OCI-LY1 (cell line): ENCODE measurements around the gene TOP1.

Experiments used
- H2AFZ ChIP-seq: fragments of 200-600 bp; sonication (generic), shearing (Covaris generic); 2 replicates; pipeline ENCODE4 v1.6.0; 2014; ENCODE audit warnings: antibody characterized with exemption, mild to moderate bottlenecking, low read length
- H3F3A ChIP-seq: fragments of 200-600 bp; sonication (generic), shearing (Covaris generic); 2 replicates; pipeline ENCODE4 v1.6.0; 2014; ENCODE audit warnings: mild to moderate bottlenecking, antibody characterized with exemption, low read length, moderate library complexity; ENCODE audit not compliant: insufficient read depth
- H3K27ac ChIP-seq: fragments of 200-600 bp; sonication (generic); 2 replicates; pipeline ENCODE4 v1.5.1; 2014; ENCODE audit warnings: low read length, mixed run types, mild to moderate bottlenecking, low read depth; ENCODE audit not compliant: poor library complexity, severe bottlenecking
- H3K27me3 ChIP-seq: fragments of 200-600 bp; sonication (generic); 2 replicates; pipeline ENCODE4 v1.6.0; 2014; ENCODE audit warnings: antibody characterized with exemption, mild to moderate bottlenecking, low read length, moderate library complexity; ENCODE audit not compliant: insufficient read depth
- H3K36me3 ChIP-seq: fragments of 200-600 bp; sonication (generic); 2 replicates; pipeline ENCODE4 v1.6.1; 2014; ENCODE audit warnings: mild to moderate bottlenecking, antibody characterized with exemption, low read length, moderate library complexity, mixed read lengths; ENCODE audit not compliant: insufficient read depth
- H3K4me1 ChIP-seq: fragments of 200-600 bp; sonication (generic); 2 replicates; pipeline ENCODE4 v1.5.1; 2014; ENCODE audit warnings: mild to moderate bottlenecking, low read length, moderate library complexity; ENCODE audit not compliant: insufficient read depth, severe bottlenecking
- H3K4me2 ChIP-seq: fragments of 200-600 bp; sonication (generic), shearing (Covaris generic); 2 replicates; pipeline ENCODE4 v1.6.1; 2014; ENCODE audit warnings: low read length
- H3K4me3 ChIP-seq: fragments of 200-600 bp; sonication (generic); 2 replicates; pipeline ENCODE4 v1.5.1; 2014; ENCODE audit warnings: low read length, low read depth, mild to moderate bottlenecking, mixed read lengths; ENCODE audit not compliant: poor library complexity, severe bottlenecking
- H3K79me2 ChIP-seq: fragments of 200-600 bp; shearing (Covaris generic); 2 replicates; pipeline ENCODE4 v1.6.1; 2016; ENCODE audit warnings: mixed run types, low read length, mixed read lengths; ENCODE audit not compliant: insufficient read depth
- H3K9ac ChIP-seq: fragments of 200-600 bp; sonication (generic), shearing (Covaris generic); 2 replicates; pipeline ENCODE4 v1.6.1; 2014; ENCODE audit warnings: mild to moderate bottlenecking, low read length, mixed read lengths
- H3K9me2 ChIP-seq: fragments of 200-600 bp; sonication (generic), shearing (Covaris generic); 2 replicates; pipeline ENCODE4 v1.6.1; 2014; ENCODE audit warnings: low read depth, mild to moderate bottlenecking, low read length, mixed read lengths
- H3K9me3 ChIP-seq: fragments of 200-600 bp; shearing (Covaris generic); 2 replicates; pipeline ENCODE4 v1.6.1; 2014; ENCODE audit warnings: low read length, mixed read lengths
- H4K20me1 ChIP-seq: fragments of 200-600 bp; sonication (generic), shearing (Covaris generic); 2 replicates; pipeline ENCODE4 v1.6.0; 2016; ENCODE audit warnings: mild to moderate bottlenecking, low read length; ENCODE audit not compliant: insufficient read depth
- CTCF ChIP-seq: fragments of 200-600 bp; sonication (generic), shearing (Covaris generic); IDR thresholded peaks from 2 replicates; pipeline ENCODE4 v1.5.1; 2017; ENCODE audit warnings: mild to moderate bottlenecking, antibody characterized with exemption, low read length, moderate library complexity, mixed read lengths
- EZH2 ChIP-seq: fragments of 200-600 bp; sonication (generic), shearing (Covaris generic); IDR thresholded peaks from 2 replicates; pipeline ENCODE4 v1.8.0; 2017; ENCODE audit warnings: borderline replicate concordance, mixed run types, mild to moderate bottlenecking, antibody characterized with exemption, low read length, moderate library complexity, mixed read lengths

The TOP1 gene

GRCh38 chr20:40986774-40987173 lies 41.8 kb upstream of the TOP1 start:
- H3K9me2 ChIP-seq, result no peaks in the 10 kb centered on the region

GRCh38 chr20:40990542-40991120 lies 38.0 kb upstream of the TOP1 start:
- H4K20me1 ChIP-seq, result no peaks in the 10 kb centered on the region
- H3K4me1 ChIP-seq, result peaks cover 74% of the 10 kb centered on the region
- peak overlapping the region; percentile 69 for H3K9ac ChIP-seq
- no peaks in the 10 kb centered on the region for H3K27me3 ChIP-seq
- H3K4me2 ChIP-seq, result peak overlapping the region; percentile 51
- H3K4me3 ChIP-seq, result peak overlapping the region; percentile 16
- TF ChIP-seq EZH2 (no peak), CTCF (peak; percentile 88)
- H3K9me2 ChIP-seq, result no peaks in the 10 kb centered on the region
- H3K9me3 ChIP-seq, result no peaks in the 10 kb centered on the region
- H3K79me2 ChIP-seq, result no peaks in the 10 kb centered on the region
- H3K27ac ChIP-seq, result peak overlapping the region; percentile 96
- no peaks in the 10 kb centered on the region for H3F3A ChIP-seq
- no peaks in the 10 kb centered on the region for H3K36me3 ChIP-seq
- no peak overlapping the region for H2AFZ ChIP-seq

More at GRCh38 chr20:40986774-40987173, 41.8 kb upstream of the TOP1 start:
- Histone ChIP-seq H3K27me3 (no peaks in the 10 kb centered on the region), H3K27ac (peak overlapping the region; percentile 74), H3K36me3 (no peaks in the 10 kb centered on the region), H3K4me1 (peaks cover 49% of the 10 kb centered on the region), H3F3A (no peaks in the 10 kb centered on the region), H3K9me3 (no peaks in the 10 kb centered on the region), H4K20me1 (no peaks in the 10 kb centered on the region), H2AFZ (no peak overlapping the region), H3K9ac (no peak overlapping the region), H3K4me2 (no peak overlapping the region), H3K4me3 (no peak overlapping the region), H3K79me2 (no peaks in the 10 kb centered on the region)
- TF ChIP-seq EZH2 (no peak), CTCF (no peak)

- Histone ChIP-seq H3K4me3 (peak overlapping the region; percentile 44), H3K36me3 (no peaks in the 10 kb centered on the region), H3K9me3 (no peaks in the 10 kb centered on the region), H3K79me2 (no peaks in the 10 kb centered on the region), H3K27ac (peak overlapping the region; percentile 96), H2AFZ (no peak overlapping the region), H3K27me3 (no peaks in the 10 kb centered on the region), H3K9me2 (no peaks in the 10 kb centered on the region), H3K9ac (peak overlapping the region; percentile 71), H4K20me1 (no peaks in the 10 kb centered on the region), H3K4me1 (peaks cover 79% of the 10 kb centered on the region), H3F3A (no peaks in the 10 kb centered on the region), H3K4me2 (peak overlapping the region; percentile 59)
- TF ChIP-seq CTCF (no peak), EZH2 (no peak)
Observed at GRCh38 chr20:40991181-40991889, 37.3 kb upstream of the TOP1 start.
